K562 (cell line): ENCODE data around the gene OLFM3. TPM values are rescaled to one million over a fixed set of nuclear protein-coding genes. Genes with fewer than 3 reads are reported as not detected.

Experiments
- ATAC-seq: fragments of 200-7000 bp; cut with Tn5 transposase; 3 replicates; pipeline ENCODE4 v1.9.1; 2020; ENCODE audit warnings: moderate library complexity
- BruUV-seq: library from RNA; stranded (reverse); fragments of 400-500 nt; replicated peaks from 2 replicates; lab custom pipeline; 2021; lab: Mats Ljungman, UMichigan
- CTCF ChIA-PET: fragments of 300-600 bp; formaldehyde crosslinking; extraction: SDS; loops from one replicate; lab custom pipeline; 2021; ENCODE audit warnings: low intra/inter-chr PET ratio; lab: Yijun Ruan, JAX
- POLR2A ChIA-PET: fragments of 300-600, 350-650 bp; sonication (Branson Sonifier 250); formaldehyde crosslinking; extraction: SDS; loops from one replicate; lab custom pipeline; 2021; ENCODE audit warnings: antibody characterized with exemption, inconsistent platforms; lab: Yijun Ruan, JAX
- DNase-seq, 4 experiments: peaks; one replicate each; pipeline versions ENCODE4 v3.0.0 to v3.0.0-alpha.2; 2011 to 2018; ENCODE audit warnings: low spot score in 3 of 4, mixed read lengths in 3 of 4; ENCODE audit errors: extremely low read depth in 1 of 4
- FAIRE-seq: peaks from 2 replicates; lab custom pipeline; 2011; peaks lifted over from hg19 to GRCh38; lab: Jason Lieb, UNC
- H2AFZ ChIP-seq: 2 replicates; pipeline ENCODE4 v1.6.0; 2011; ENCODE audit warnings: low read depth, low read length, control low read depth, inconsistent platforms
- H3K27ac ChIP-seq: fragments of 200-600 bp; 3 replicates; pipeline ENCODE4 v1.8.0; 2011; ENCODE audit warnings: low read depth, mild to moderate bottlenecking, control low read depth, inconsistent platforms, low read length, moderate library complexity, mixed read lengths; ENCODE audit errors: extremely low read depth
- H3K27me3 ChIP-seq, 2 experiments: fragments of 300-600 bp in 1 of 2; 2 replicates in 1 of 2; 3 replicates in 1 of 2; pipeline versions ENCODE4 v1.6.0 to v1.8.0; 2011; ENCODE audit warnings: inconsistent platforms in 2 of 2, low read length in 2 of 2, mild to moderate bottlenecking in 1 of 2, mixed read lengths in 1 of 2, moderate library complexity in 1 of 2; ENCODE audit not compliant: control insufficient read depth in 2 of 2, insufficient read depth in 2 of 2
- H3K36me3 ChIP-seq: fragments of 300-600 bp; 3 replicates; pipeline ENCODE4 v1.8.0; 2011; ENCODE audit warnings: mild to moderate bottlenecking, low read length, inconsistent platforms; ENCODE audit not compliant: control insufficient read depth, insufficient read depth
- H3K4me1 ChIP-seq, 2 experiments: fragments of 200-600 bp in 1 of 2; replicated peaks in 1 of 2; 2 replicates in 1 of 2; 3 replicates in 1 of 2; pipeline versions ENCODE4 v1.5.1 to v1.8.0; 2011; ENCODE audit warnings: inconsistent platforms in 2 of 2, low read length in 2 of 2, mild to moderate bottlenecking in 1 of 2, mixed read lengths in 1 of 2, moderate library complexity in 1 of 2; ENCODE audit not compliant: control insufficient read depth in 2 of 2, insufficient read depth in 2 of 2
- H3K4me2 ChIP-seq: 2 replicates; pipeline ENCODE4 v1.6.1; 2011; ENCODE audit warnings: low read length, control low read depth, inconsistent platforms, mixed read lengths; ENCODE audit not compliant: insufficient read depth
- H3K4me3 ChIP-seq: fragments of 200-600 bp; sonication (generic), shearing (Covaris generic); 2 replicates; pipeline ENCODE4 v1.5.1; 2016; ENCODE audit warnings: control low read depth, inconsistent platforms
- H3K79me2 ChIP-seq: fragments of 200-600 bp; 3 replicates; pipeline ENCODE4 v1.8.0; 2011; ENCODE audit warnings: low read length, inconsistent platforms; ENCODE audit not compliant: control insufficient read depth, insufficient read depth
- H3K9ac ChIP-seq, 2 experiments: 2 replicates each; pipeline versions ENCODE4 v1.6.0 to v1.6.1; 2011; ENCODE audit warnings: low read depth in 2 of 2, low read length in 2 of 2, control low read depth in 1 of 2, inconsistent platforms in 1 of 2, mild to moderate bottlenecking in 1 of 2, mixed read lengths in 1 of 2; ENCODE audit not compliant: insufficient read depth in 1 of 2
- H3K9me1 ChIP-seq: one replicate; pipeline ENCODE4 v1.6.0; 2011; ENCODE audit warnings: inconsistent platforms, mild to moderate bottlenecking, low read length, moderate library complexity; ENCODE audit not compliant: control insufficient read depth, insufficient read depth
- H3K9me3 ChIP-seq: replicated peaks from 2 replicates; pipeline ENCODE4 v1.5.1; 2011; ENCODE audit warnings: low read depth, low read length, inconsistent platforms; ENCODE audit not compliant: control insufficient read depth, insufficient read depth
- H4K20me1 ChIP-seq: replicated peaks from 2 replicates; pipeline ENCODE4 v1.6.1; 2011; ENCODE audit warnings: low read length, inconsistent platforms, mixed read lengths; ENCODE audit not compliant: control insufficient read depth, insufficient read depth
- CBX3 ChIP-seq, 2 experiments: IDR thresholded peaks; 1 replicate in 1 of 2; 2 replicates in 1 of 2; pipeline ENCODE4 v1.6.1; 2012; ENCODE audit warnings: inconsistent platforms in 2 of 2, low read length in 2 of 2, borderline replicate concordance in 1 of 2, control low read depth in 1 of 2
- CCNT2 ChIP-seq: IDR thresholded peaks from 2 replicates; pipeline ENCODE4 v1.6.1; 2011; ENCODE audit warnings: borderline replicate concordance, low read depth, mild to moderate bottlenecking, moderate library complexity, mixed read lengths, low read length; ENCODE audit not compliant: insufficient read length; ENCODE audit errors: extremely low read depth
- CREBBP ChIP-seq: IDR thresholded peaks from one replicate; pipeline ENCODE4 v1.6.1; 2012; ENCODE audit warnings: low read depth, mild to moderate bottlenecking, control low read depth, inconsistent platforms, low read length
- DACH1 ChIP-seq: fragments of 450-650 bp; IDR thresholded peaks from 2 replicates; pipeline ENCODE4 v1.6.1; 2018; ENCODE audit not compliant: partially characterized antibody
- HDAC1 ChIP-seq, 2 experiments: fragments of 450-650 bp; IDR thresholded peaks; 2 replicates each; pipeline ENCODE4 v1.6.1; 2016 to 2017; ENCODE audit warnings: inconsistent platforms in 1 of 2, mild to moderate bottlenecking in 1 of 2, moderate library complexity in 1 of 2
- ILK ChIP-seq: fragments of 450-650 bp; IDR thresholded peaks from 2 replicates; pipeline ENCODE4 v1.6.1; 2016; ENCODE audit warnings: missing genetic modification characterization, low read depth, mild to moderate bottlenecking, missing compliant biosample characterization, moderate library complexity, borderline replicate concordance
- MAFG ChIP-seq: fragments of 450-650 bp; conservative IDR thresholded peaks from 2 replicates; pipeline ENCODE4 v1.6.1; 2016; ENCODE audit warnings: missing genetic modification characterization, missing compliant biosample characterization
- MEF2A ChIP-seq: IDR thresholded peaks from 2 replicates; pipeline ENCODE4 v1.6.1; 2011; ENCODE audit warnings: low read depth, mild to moderate bottlenecking, low read length, moderate library complexity; ENCODE audit not compliant: control insufficient read depth
- NELFE ChIP-seq: IDR thresholded peaks from 2 replicates; pipeline ENCODE4 v1.6.1; 2011; ENCODE audit warnings: mild to moderate bottlenecking; ENCODE audit not compliant: insufficient read depth, insufficient read length
- NFIC ChIP-seq: fragments of 450-650 bp; IDR thresholded peaks from 2 replicates; pipeline ENCODE4 v1.6.1; 2017; ENCODE audit warnings: mild to moderate bottlenecking, inconsistent platforms
- PRPF4 ChIP-seq: fragments of 200-400 bp; formaldehyde crosslinking; IDR thresholded peaks from one replicate; pipeline ENCODE4 v1.6.1; 2017; ENCODE audit warnings: low read length, low read depth, mild to moderate bottlenecking; ENCODE audit not compliant: insufficient read depth, poor library complexity, severe bottlenecking
- RHOXF2B ChIP-seq: fragments of 250-450 bp; sonication (Bioruptor Pico); conservative IDR thresholded peaks from 2 replicates; pipeline ENCODE4 v1.5.1; 2021
- TCF7L2 ChIP-seq: fragments of 150-350 bp; IDR thresholded peaks from 2 replicates; pipeline ENCODE4 v1.6.1; 2016; ENCODE audit warnings: low read depth, mild to moderate bottlenecking, low read length, moderate library complexity
- ZNF239 ChIP-seq: fragments of 250-450 bp; sonication (Bioruptor Pico); IDR thresholded peaks from 2 replicates; pipeline ENCODE4 v1.4.0; 2020; ENCODE audit warnings: mild to moderate bottlenecking
- ZNF316 ChIP-seq: fragments of 450-650 bp; IDR thresholded peaks from 2 replicates; pipeline ENCODE4 v1.6.1; 2016
- ZNF76 ChIP-seq: fragments of 250-450 bp; sonication (Bioruptor Pico); IDR thresholded peaks from 2 replicates; pipeline ENCODE4 v1.4.0; 2020; ENCODE audit warnings: mild to moderate bottlenecking, moderate library complexity, borderline replicate concordance
- ZNF778 ChIP-seq: fragments of 450-650 bp; formaldehyde crosslinking; IDR thresholded peaks from 2 replicates; pipeline ENCODE4 v1.4.0; 2020; ENCODE audit warnings: mild to moderate bottlenecking, moderate library complexity
- WGBS: fragments of 100-300 bp; shearing (Covaris generic); methylation state at CpG from one replicate; pipeline ENCODE4 v1.1.6; 2016; ENCODE audit warnings: low coverage, mixed read lengths; ENCODE audit not compliant: insufficient coverage; ENCODE audit errors: missing lambda C conversion rate; 5-methylcytosine and 5-hydroxymethylcytosine counted together
- in situ Hi-C: fragments of 300-500 bp; cut with MboI; formaldehyde crosslinking; loops from 4 replicates; pipeline ENCODE4 v1.15.0; 2018; ENCODE audit warnings: inconsistent platforms, mixed read lengths
- intact Hi-C: fragments of 100-400 bp; cut with micrococcal nuclease; formaldehyde crosslinking; loops from 2 replicates; pipeline ENCODE4 v1.14.2; 2022
- polyA plus RNA-seq, 8 experiments: library from polyadenylated mRNA; depleted of rRNA in 4 of 8; stranded (reverse) in 5 of 8; unstranded in 3 of 8; fragments of >200 nt; fragmentation: Nextera tagmentation in 2 of 8; fragmentation: Illumina TruSeq in 1 of 8; extraction: Ambion mirVana in 2 of 8; extraction: Trizol in 1 of 8; gene quantifications; 2 replicates each; pipeline versions ENCODE4 v1.2.1 to v1.2.3, GENCODE V29; 2011 to 2014; ENCODE audit warnings: inconsistent platforms in 1 of 8, missing spikeins in 1 of 8
- total RNA-seq, 7 experiments: library from RNA; depleted of rRNA in 6 of 7; stranded (reverse); fragments of >200 nt in 6 of 7; fragmentation: Illumina TruSeq in 2 of 7; extraction: Trizol in 2 of 7; gene quantifications; 2 replicates each; pipeline versions ENCODE4 v1.2.1 to v1.2.3, GENCODE V29; 2011 to 2021; ENCODE audit warnings: low replicate concordance in 1 of 7
- TF ChIP-seq, protein P1 (sequence below): sonication (generic); formaldehyde crosslinking; IDR thresholded peaks from 2 replicates; pipeline ENCODE4 v1.8.1; 2023; ENCODE audit warnings: mild to moderate bottlenecking, missing genetic modification reagents

OLFM3 gene
- total and polyA plus RNA-seq, 9 of the 15 experiments (the other 6 are each of a cell fraction or from before 2014, with no cell fraction given) = 0.07 TPM; not detected in 8

DNA sequence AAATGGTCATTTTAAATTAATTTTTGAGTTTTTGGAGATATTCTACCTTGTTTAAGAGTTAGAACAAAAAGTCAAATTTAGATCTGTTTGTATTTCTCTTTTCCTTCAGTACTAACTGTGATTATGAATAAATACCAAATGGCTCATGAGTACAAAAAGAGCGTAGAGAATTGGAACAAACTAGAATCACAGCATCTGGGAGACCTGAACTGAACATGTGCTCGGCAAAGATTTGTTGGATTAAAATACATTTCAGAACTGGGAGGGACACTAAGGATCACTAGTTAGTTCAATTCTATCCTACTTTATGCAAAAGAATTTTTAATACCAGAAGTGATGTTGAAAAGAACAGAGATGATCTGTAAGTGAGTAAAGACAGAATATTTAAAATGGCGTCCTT, 19.5 kb downstream of the OLFM3 start (continued):
- no peak for TF ChIP-seq DACH1
- TF ChIP-seq ZNF239 (CRISPR knock-in tag) = no peak
- TF ChIP-seq, protein P1, sequence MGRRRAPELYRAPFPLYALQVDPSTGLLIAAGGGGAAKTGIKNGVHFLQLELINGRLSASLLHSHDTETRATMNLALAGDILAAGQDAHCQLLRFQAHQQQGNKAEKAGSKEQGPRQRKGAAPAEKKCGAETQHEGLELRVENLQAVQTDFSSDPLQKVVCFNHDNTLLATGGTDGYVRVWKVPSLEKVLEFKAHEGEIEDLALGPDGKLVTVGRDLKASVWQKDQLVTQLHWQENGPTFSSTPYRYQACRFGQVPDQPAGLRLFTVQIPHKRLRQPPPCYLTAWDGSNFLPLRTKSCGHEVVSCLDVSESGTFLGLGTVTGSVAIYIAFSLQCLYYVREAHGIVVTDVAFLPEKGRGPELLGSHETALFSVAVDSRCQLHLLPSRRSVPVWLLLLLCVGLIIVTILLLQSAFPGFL = no peak
- TF ChIP-seq TCF7L2 = no peak
- no peak for TF ChIP-seq NFIC
- TF ChIP-seq CBX3 (IDR thresholded peaks at IDR 0.05; ENCODE audit: borderline replicate concordance in 1 of 2, low read length in 2 of 2) = no peak

DNA sequence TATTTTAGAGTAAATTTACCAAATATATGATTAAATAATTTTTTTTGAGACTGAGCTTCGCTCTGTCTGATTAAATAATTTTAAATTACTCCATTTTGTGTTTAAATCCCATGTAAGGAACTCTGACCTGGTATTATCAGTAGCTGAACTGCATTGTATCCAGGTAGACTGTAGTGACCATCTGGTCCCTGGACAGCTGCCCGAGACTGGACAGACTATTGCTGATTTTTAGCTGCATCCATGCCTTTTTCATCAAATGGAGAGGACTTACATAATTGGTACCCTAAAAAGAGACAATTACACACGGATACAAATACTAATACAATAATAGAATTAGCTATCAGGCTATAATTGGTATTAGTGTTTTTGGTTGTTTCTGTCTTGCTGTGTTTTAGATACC, 20.6 kb downstream of the OLFM3 start:
- no peak for FAIRE-seq
- in situ Hi-C loops = no loop called here
- 0% methylated on average over 3 of the region's 3 CpGs for WGBS

More for the DNA sequence above, 20.6 kb downstream of the OLFM3 start:
- CTCF ChIA-PET = no interaction called here
- no peak overlapping the region for H3K4me2 ChIP-seq
- no peaks in the 10 kb centered on the region for H3K79me2 ChIP-seq
- DNase-seq (no peak), ATAC-seq (no peak)
- H3K9me1 ChIP-seq = no peaks in the 10 kb centered on the region
- intact Hi-C loops = no loop called here
- H3K27me3 ChIP-seq = no peaks in the 10 kb centered on the region
- no peak overlapping the region for H3K27ac ChIP-seq
- no peaks in the 10 kb centered on the region for H3K36me3 ChIP-seq
- no peaks in the 10 kb centered on the region for H4K20me1 ChIP-seq
- H3K9ac ChIP-seq = no peak overlapping the region
- no peaks in the 10 kb centered on the region for H3K9me3 ChIP-seq
- no peak overlapping the region for H3K4me3 ChIP-seq
- no peaks in the 10 kb centered on the region for H3K4me1 ChIP-seq
- no TSS peak for BruUV-seq
- POLR2A ChIA-PET = no interaction called here
- H2AFZ ChIP-seq = no peak overlapping the region
- TF ChIP-seq CCNT2 (no peak), NELFE (no peak), HDAC1 (IDR thresholded peaks at IDR 0.05) (no peak), ZNF316 (no peak), PRPF4 (no peak), CREBBP (no peak), MAFG (tag) (no peak), ZNF76 (no peak), ILK (tag) (no peak), RHOXF2B (no peak), ZNF778 (no peak), MEF2A (no peak)
